NB4 (cell line): ENCODE measurements around the gene ZBTB42.

Experiments used
- DNase-seq: peaks from one replicate; pipeline ENCODE4 v3.0.0; 2010; ENCODE audit warnings: low read depth
- H3K4me3 ChIP-seq: one replicate; pipeline ENCODE4 v1.5.1; 2011; ENCODE audit warnings: mild to moderate bottlenecking, low read depth, low read length, moderate library complexity
- MAX ChIP-seq: IDR thresholded peaks from 2 replicates; pipeline ENCODE4 v1.6.1; 2011; ENCODE audit warnings: low read depth, low read length
- MYC ChIP-seq: IDR thresholded peaks from 2 replicates; pipeline ENCODE4 v1.6.1; 2011; ENCODE audit warnings: low read depth, low read length
- POLR2A ChIP-seq: IDR thresholded peaks from 2 replicates; pipeline ENCODE4 v1.6.1; 2011; ENCODE audit warnings: mild to moderate bottlenecking; ENCODE audit not compliant: insufficient read length; ENCODE audit errors: extremely low read depth
- TF ChIP-seq, protein P1 (sequence below): IDR thresholded peaks from one replicate; pipeline ENCODE4 v1.5.1; 2012; ENCODE audit warnings: low read depth, low read length

ZBTB42 gene

DNA sequence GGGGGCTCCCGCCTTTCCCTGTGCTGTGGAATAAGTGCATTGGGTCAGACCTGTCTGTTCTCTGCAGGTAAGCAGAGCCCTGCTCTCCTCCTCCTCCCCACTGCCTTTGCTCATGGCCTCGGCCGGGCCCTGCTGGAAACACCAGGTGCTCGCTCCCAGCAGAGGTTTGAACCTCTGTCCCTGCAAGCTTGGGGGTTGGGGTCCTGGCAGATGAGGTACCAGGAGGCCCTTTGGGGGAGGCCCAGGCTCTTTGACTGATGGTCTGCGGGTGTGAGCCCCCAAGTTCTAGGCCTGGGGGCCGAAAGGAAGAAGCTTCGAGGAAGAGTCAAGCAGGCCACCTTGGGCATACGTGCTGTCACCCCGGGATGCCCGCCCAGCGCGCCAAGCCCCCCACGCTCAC is 42.1 kb downstream of the ZBTB42 start:
- TF ChIP-seq, protein P1, sequence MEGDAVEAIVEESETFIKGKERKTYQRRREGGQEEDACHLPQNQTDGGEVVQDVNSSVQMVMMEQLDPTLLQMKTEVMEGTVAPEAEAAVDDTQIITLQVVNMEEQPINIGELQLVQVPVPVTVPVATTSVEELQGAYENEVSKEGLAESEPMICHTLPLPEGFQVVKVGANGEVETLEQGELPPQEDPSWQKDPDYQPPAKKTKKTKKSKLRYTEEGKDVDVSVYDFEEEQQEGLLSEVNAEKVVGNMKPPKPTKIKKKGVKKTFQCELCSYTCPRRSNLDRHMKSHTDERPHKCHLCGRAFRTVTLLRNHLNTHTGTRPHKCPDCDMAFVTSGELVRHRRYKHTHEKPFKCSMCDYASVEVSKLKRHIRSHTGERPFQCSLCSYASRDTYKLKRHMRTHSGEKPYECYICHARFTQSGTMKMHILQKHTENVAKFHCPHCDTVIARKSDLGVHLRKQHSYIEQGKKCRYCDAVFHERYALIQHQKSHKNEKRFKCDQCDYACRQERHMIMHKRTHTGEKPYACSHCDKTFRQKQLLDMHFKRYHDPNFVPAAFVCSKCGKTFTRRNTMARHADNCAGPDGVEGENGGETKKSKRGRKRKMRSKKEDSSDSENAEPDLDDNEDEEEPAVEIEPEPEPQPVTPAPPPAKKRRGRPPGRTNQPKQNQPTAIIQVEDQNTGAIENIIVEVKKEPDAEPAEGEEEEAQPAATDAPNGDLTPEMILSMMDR: no peak
- TF ChIP-seq POLR2A (no peak), MYC (no peak), MAX (no peak)
- H3K4me3 ChIP-seq: no peak overlapping the region
- DNase-seq: no peak

- no peak for DNase-seq
- no peak overlapping the region for H3K4me3 ChIP-seq
- TF ChIP-seq MYC: no peak
- no peak for TF ChIP-seq MAX
- TF ChIP-seq POLR2A: no peak
- TF ChIP-seq, protein P1: no peak
These were observed 42.8 kb downstream of the ZBTB42 start for GRCh38 chr14:104843442-104844305.

DNA sequence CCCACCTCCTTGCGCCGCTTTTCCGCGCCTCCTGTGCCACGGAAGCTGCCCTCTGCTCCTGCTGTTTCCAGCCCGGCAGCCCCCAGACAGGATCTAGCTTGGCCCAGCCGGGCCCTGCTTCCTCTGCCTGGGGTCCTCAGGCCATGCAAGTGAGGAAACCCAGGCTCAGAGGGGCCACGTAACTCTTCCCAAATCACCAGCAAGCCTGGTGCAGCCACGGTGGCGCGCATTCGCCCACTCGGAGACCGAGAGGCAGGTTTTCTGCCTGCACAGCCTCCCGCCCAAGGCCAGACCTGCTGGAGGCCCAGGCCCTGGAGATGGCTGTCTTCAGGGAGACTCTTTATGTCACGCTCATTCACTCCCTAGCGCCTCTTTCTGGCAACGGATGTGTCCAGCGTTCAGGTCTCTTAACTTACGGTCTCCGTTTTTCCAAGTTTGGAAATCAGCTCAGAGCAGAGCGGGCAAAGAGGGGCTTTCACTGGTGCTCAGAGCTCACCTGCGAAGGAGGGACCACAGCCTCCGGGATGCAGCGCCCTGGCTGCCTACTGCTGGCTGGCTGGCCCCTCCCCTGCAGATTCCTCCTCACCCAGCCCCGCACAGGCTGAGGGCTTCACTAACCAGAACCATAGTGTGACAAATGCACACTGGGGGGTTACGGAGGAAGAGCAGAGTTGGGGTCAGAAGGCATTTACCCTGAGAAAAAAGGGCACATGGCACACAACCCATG is 43.6 kb downstream of the ZBTB42 start:
- TF ChIP-seq MYC (no peak), POLR2A (no peak), MAX (no peak)
- TF ChIP-seq, protein P1: no peak
- no peak for DNase-seq
- H3K4me3 ChIP-seq: no peak overlapping the region

DNA sequence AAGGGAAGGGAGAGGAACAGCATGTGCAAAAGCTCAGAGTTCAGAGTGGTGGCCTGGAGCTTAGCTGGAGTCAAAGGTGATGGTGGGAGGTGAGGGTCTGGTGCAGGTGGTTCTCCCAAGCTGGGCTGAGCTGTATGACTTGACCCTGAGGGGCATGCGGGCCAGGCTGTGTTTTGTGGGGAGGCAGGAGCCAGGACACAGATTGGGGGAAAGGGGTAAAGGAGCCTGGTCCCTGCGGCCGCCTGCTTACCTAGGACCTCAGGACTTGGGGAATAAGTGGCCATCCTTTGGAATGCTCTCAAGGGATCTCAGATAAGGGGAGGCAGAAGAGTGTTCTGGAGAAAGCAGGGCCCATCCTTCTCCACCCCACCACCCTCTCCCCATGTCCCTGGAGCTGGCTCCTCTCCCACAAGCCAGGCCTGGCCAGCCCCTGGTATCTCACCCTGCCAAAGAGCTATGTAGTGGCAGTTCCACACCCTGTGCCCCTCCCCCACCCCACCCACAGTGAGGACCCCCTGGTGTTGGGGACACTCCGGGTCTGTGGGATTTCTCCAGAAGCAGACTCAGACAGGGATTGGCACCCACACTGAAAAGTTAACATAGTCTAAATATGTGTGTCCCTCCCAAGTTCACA is 44.2 kb downstream of the ZBTB42 start:
- no peak for DNase-seq

GRCh38 chr14:104845834-104846441 is 45.0 kb downstream of the ZBTB42 start:
- TF ChIP-seq MYC (no peak), MAX (no peak), POLR2A (no peak)
- TF ChIP-seq, protein P1: no peak
- no peak for DNase-seq
- H3K4me3 ChIP-seq: no peak overlapping the region

More for the DNA sequence above, 44.2 kb downstream of the ZBTB42 start:
- no peak for TF ChIP-seq MYC
- TF ChIP-seq, protein P1: no peak
- TF ChIP-seq MAX: no peak
- no peak for TF ChIP-seq POLR2A
- H3K4me3 ChIP-seq: no peak overlapping the region
